Activated naive CD4-positive, alpha-beta T cell treated with anti-CD3 and anti-CD28 coated beads for 36 hours (primary cell): Measurements from ENCODE around the gene CPA3. TPM values are rescaled to one million over a fixed set of nuclear protein-coding genes. Genes with fewer than 3 reads are reported as not detected.

Experiments
- CTCF ChIA-PET: fragments of 350-600 bp; sonication (Branson Sonifier 250); formaldehyde crosslinking; loops from one replicate; lab custom pipeline; 2021; ENCODE audit warnings: antibody characterized with exemption; lab: Charles Lee
- DNase-seq: peaks from one replicate; pipeline ENCODE4 v3.0.0-alpha.2; 2020
- H3K27ac Mint-ChIP-seq: one replicate; pipeline ENCODE4 v1.8.0; 2021; ENCODE audit warnings: mild to moderate bottlenecking, mixed read lengths
- H3K27me3 Mint-ChIP-seq: one replicate; pipeline ENCODE4 v1.8.0; 2021; ENCODE audit warnings: low read depth, mixed read lengths
- H3K36me3 Mint-ChIP-seq: one replicate; pipeline ENCODE4 v1.8.0; 2021; ENCODE audit warnings: low read depth, mixed read lengths
- H3K4me1 Mint-ChIP-seq: one replicate; pipeline ENCODE4 v1.8.0; 2021; ENCODE audit warnings: low read depth, mixed read lengths
- H3K4me3 Mint-ChIP-seq: one replicate; pipeline ENCODE4 v1.8.0; 2021; ENCODE audit warnings: mild to moderate bottlenecking, moderate library complexity, mixed read lengths
- H3K9me3 Mint-ChIP-seq: one replicate; pipeline ENCODE4 v1.8.0; 2021; ENCODE audit warnings: mixed read lengths
- intact Hi-C: fragments of 100-400 bp; cut with micrococcal nuclease; formaldehyde crosslinking; loops from one replicate; pipeline ENCODE4 v1.15.1; 2023
- total RNA-seq, 2 experiments: library from RNA; stranded (reverse); gene quantifications; one replicate each; pipeline ENCODE4 v1.2.3, GENCODE V29; 2021

Gene CPA3
- total RNA-seq, 2 experiments from 2014 or later, result not detected

- CTCF ChIA-PET, result no interaction called here
- Mint-ChIP-seq H3K27ac (no peak overlapping the region), H3K36me3 (no peaks in the 10 kb centered on the region), H3K4me1 (no peaks in the 10 kb centered on the region), H3K4me3 (no peak overlapping the region), H3K27me3 (peaks cover 2% of the 10 kb centered on the region), H3K9me3 (no peaks in the 10 kb centered on the region)
- intact Hi-C loops, result no loop called here
- no peak for DNase-seq
Observed at GRCh38 chr3:148840451-148840850, 24.6 kb upstream of the CPA3 start.

- H3K27ac Mint-ChIP-seq, result no peak overlapping the region
- no peak overlapping the region for H3K4me3 Mint-ChIP-seq
- peaks cover 1% of the 10 kb centered on the region for H3K27me3 Mint-ChIP-seq
- CTCF ChIA-PET, result no interaction called here
- no peaks in the 10 kb centered on the region for H3K36me3 Mint-ChIP-seq
- no peaks in the 10 kb centered on the region for H3K4me1 Mint-ChIP-seq
- intact Hi-C loops, result no loop called here
- H3K9me3 Mint-ChIP-seq, result no peaks in the 10 kb centered on the region
- DNase-seq, result no peak
Observed at GRCh38 chr3:148845756-148846395, 19.2 kb upstream of the CPA3 start.

- H3K9me3 Mint-ChIP-seq, result no peaks in the 10 kb centered on the region
- no peak overlapping the region for H3K27ac Mint-ChIP-seq
- no peaks in the 10 kb centered on the region for H3K27me3 Mint-ChIP-seq
- no peak overlapping the region for H3K4me3 Mint-ChIP-seq
- CTCF ChIA-PET, result no interaction called here
- no peaks in the 10 kb centered on the region for H3K36me3 Mint-ChIP-seq
- no peaks in the 10 kb centered on the region for H3K4me1 Mint-ChIP-seq
- no peak for DNase-seq
- intact Hi-C loops, result no loop called here
Observed at GRCh38 chr3:148847351-148847750, 17.7 kb upstream of the CPA3 start.

GRCh38 chr3:148848410-148848809, 16.7 kb upstream of the CPA3 start:
- intact Hi-C loops, result no loop called here
- Mint-ChIP-seq H3K4me1 (no peaks in the 10 kb centered on the region), H3K4me3 (no peak overlapping the region), H3K27ac (no peak overlapping the region), H3K36me3 (no peaks in the 10 kb centered on the region), H3K27me3 (no peaks in the 10 kb centered on the region), H3K9me3 (no peaks in the 10 kb centered on the region)
- CTCF ChIA-PET, result interaction anchor here (0.8 kb wide), 1 partner anchor 11 kb away, joined by 4 read pairs; no protein-coding TSS in a partner anchor
- no peak for DNase-seq

- CTCF ChIA-PET, result interaction anchor here (1.4 kb wide), 1 partner anchor 12 kb away, joined by 6 read pairs; the partner anchor contains the start of gene CPA3
- DNase-seq, result no peak
- Mint-ChIP-seq H3K36me3 (no peaks in the 10 kb centered on the region), H3K27ac (no peak overlapping the region), H3K4me1 (no peaks in the 10 kb centered on the region), H3K27me3 (peaks cover 7% of the 10 kb centered on the region), H3K4me3 (no peak overlapping the region), H3K9me3 (no peaks in the 10 kb centered on the region)
- intact Hi-C loops, result no loop called here
Observed at GRCh38 chr3:148852271-148852992, 12.7 kb upstream of the CPA3 start.

GRCh38 chr3:148853076-148853475, 12.0 kb upstream of the CPA3 start:
- H3K9me3 Mint-ChIP-seq, result no peaks in the 10 kb centered on the region
- no peak for DNase-seq
- H3K27me3 Mint-ChIP-seq, result peaks cover 7% of the 10 kb centered on the region
- intact Hi-C loops, result no loop called here
- CTCF ChIA-PET, result interaction anchor here (0.9 to 1.4 kb wide), 2 partner anchors 11 to 72 kb away, joined by 4 to 6 read pairs; partner anchors contain the start of gene CPA3
- H3K36me3 Mint-ChIP-seq, result no peaks in the 10 kb centered on the region
- no peak overlapping the region for H3K27ac Mint-ChIP-seq
- H3K4me1 Mint-ChIP-seq, result no peaks in the 10 kb centered on the region
- no peak overlapping the region for H3K4me3 Mint-ChIP-seq

- intact Hi-C loops, result no loop called here
- Mint-ChIP-seq H3K4me3 (no peak overlapping the region), H3K9me3 (no peaks in the 10 kb centered on the region), H3K27me3 (peaks cover 7% of the 10 kb centered on the region), H3K4me1 (no peaks in the 10 kb centered on the region), H3K36me3 (no peaks in the 10 kb centered on the region), H3K27ac (no peak overlapping the region)
- no peak for DNase-seq
- CTCF ChIA-PET, result interaction anchor here (0.9 to 1.4 kb wide), 2 partner anchors 10 to 71 kb away, joined by 4 to 6 read pairs; partner anchors contain the start of gene CPA3
Observed at GRCh38 chr3:148854061-148854460, 11.0 kb upstream of the CPA3 start.

- Mint-ChIP-seq H3K27me3 (peaks cover 13% of the 10 kb centered on the region), H3K36me3 (no peaks in the 10 kb centered on the region), H3K27ac (no peak overlapping the region), H3K4me1 (no peaks in the 10 kb centered on the region), H3K4me3 (no peak overlapping the region), H3K9me3 (no peaks in the 10 kb centered on the region)
- intact Hi-C loops, result no loop called here
- CTCF ChIA-PET, result no interaction called here
- DNase-seq, result no peak
Observed at GRCh38 chr3:148856384-148856783, 8.7 kb upstream of the CPA3 start.

- Mint-ChIP-seq H3K27me3 (peaks cover 16% of the 10 kb centered on the region), H3K36me3 (no peaks in the 10 kb centered on the region), H3K27ac (no peak overlapping the region), H3K4me3 (no peak overlapping the region), H3K4me1 (no peaks in the 10 kb centered on the region), H3K9me3 (no peaks in the 10 kb centered on the region)
- no peak for DNase-seq
- intact Hi-C loops, result no loop called here
- CTCF ChIA-PET, result no interaction called here
Observed at GRCh38 chr3:148857316-148857715, 7.8 kb upstream of the CPA3 start.

- peak; percentile 6 for DNase-seq
- H3K4me1 Mint-ChIP-seq, result no peaks in the 10 kb centered on the region
- no peaks in the 10 kb centered on the region for H3K9me3 Mint-ChIP-seq
- no peak overlapping the region for H3K4me3 Mint-ChIP-seq
- CTCF ChIA-PET, result interaction anchor here (0.5 to 6.0 kb wide), 16 partner anchors 10 to 1925 kb away, joined by 3 to 89 read pairs (median 4); no protein-coding TSS in a partner anchor
- no peaks in the 10 kb centered on the region for H3K36me3 Mint-ChIP-seq
- peaks cover 8% of the 10 kb centered on the region for H3K27me3 Mint-ChIP-seq
- intact Hi-C loops, result loop anchor here (1.0 to 2.0 kb wide), 4 partner anchors 82 to 412 kb away; no protein-coding TSS in a partner anchor
- H3K27ac Mint-ChIP-seq, result no peak overlapping the region
Observed at GRCh38 chr3:148861277-148861869, 3.7 kb upstream of the CPA3 start.

- no peak overlapping the region for H3K27ac Mint-ChIP-seq
- CTCF ChIA-PET, result interaction anchor here (1.7 to 6.0 kb wide), 4 partner anchors 10 to 82 kb away, joined by 6 to 89 read pairs (median 8); no protein-coding TSS in a partner anchor
- no peaks in the 10 kb centered on the region for H3K36me3 Mint-ChIP-seq
- DNase-seq, result no peak
- peaks cover 18% of the 10 kb centered on the region for H3K27me3 Mint-ChIP-seq
- no peaks in the 10 kb centered on the region for H3K9me3 Mint-ChIP-seq
- H3K4me3 Mint-ChIP-seq, result no peak overlapping the region
- no peaks in the 10 kb centered on the region for H3K4me1 Mint-ChIP-seq
- intact Hi-C loops, result no loop called here
Observed at GRCh38 chr3:148863297-148863696, 1.8 kb upstream of the CPA3 start.

GRCh38 chr3:148863814-148864213, 1.3 kb upstream of the CPA3 start:
- DNase-seq, result no peak
- Mint-ChIP-seq H3K27me3 (peaks cover 18% of the 10 kb centered on the region), H3K36me3 (no peaks in the 10 kb centered on the region), H3K9me3 (no peaks in the 10 kb centered on the region), H3K27ac (no peak overlapping the region), H3K4me1 (no peaks in the 10 kb centered on the region), H3K4me3 (no peak overlapping the region)
- CTCF ChIA-PET, result interaction anchor here (1.2 to 6.0 kb wide), 3 partner anchors 10 to 87 kb away, joined by 3 to 89 read pairs (median 6); no protein-coding TSS in a partner anchor
- intact Hi-C loops, result no loop called here
